Measurements from ENCODE around the gene RAPGEF1. TPM values are rescaled to one million over a fixed set of nuclear protein-coding genes. Genes with fewer than 3 reads are reported as not detected.
A peak's percentile ranks its signal among the peaks of the same experiment; 100 is the strongest.

Gene RAPGEF1
- total and polyA plus RNA-seq, 2 experiments from 2014 or later, result 26.2 to 29.7 TPM

DNA sequence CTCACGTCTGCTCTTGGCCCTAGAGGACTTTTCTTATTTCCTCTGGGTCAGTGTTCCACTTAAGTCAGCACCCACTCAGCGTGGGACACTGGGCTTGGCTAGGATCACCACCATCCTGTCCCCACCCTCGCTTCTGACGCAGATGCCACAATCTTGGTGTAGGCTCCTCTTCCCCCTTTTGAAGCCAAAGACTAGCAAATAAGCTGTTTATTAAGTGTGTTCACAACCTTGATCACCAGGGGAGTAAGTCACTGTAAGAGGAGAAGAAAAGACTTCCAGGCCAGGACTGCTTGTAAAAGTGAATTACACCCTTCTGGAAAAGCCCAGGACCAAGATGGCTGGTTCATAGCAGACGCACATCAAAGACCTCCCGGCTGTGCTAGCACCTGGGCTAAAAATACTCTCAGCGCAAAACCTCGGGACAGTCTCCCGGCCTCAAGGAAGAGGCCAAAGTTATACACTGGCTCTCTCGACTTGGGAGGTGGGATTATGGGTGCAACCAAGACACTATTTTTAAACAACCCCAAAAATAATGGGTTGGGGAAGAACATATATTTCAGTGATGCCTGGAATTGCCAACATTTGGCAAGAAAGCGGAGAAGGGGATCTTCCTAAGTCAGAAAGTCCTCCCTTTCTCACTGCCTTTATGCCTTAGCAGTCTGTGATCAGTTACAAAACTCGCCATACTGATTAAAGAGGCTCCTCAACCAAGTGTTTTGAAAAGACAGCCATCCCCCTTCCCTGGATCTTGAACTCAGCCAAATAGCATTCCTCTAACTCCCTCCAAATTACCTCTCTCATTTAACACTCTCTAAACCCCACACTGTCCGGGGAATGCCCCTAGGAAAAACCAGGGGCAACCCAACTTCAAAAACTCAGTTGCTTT is 69.4 kb downstream of the RAPGEF1 start:
- H3K27ac ChIP-seq, result peak overlapping the region; percentile 47
- H3K4me2 ChIP-seq, result no peak overlapping the region
- no peak overlapping the region for H3K4me3 ChIP-seq
- H3K9me2 ChIP-seq (replicated peaks; ENCODE audit: insufficient read depth), result no peaks in the 10 kb centered on the region
- H3K9me3 ChIP-seq (ENCODE audit: low read depth), result no peaks in the 10 kb centered on the region
- 64% methylated on average over 13 of the region's 13 CpGs for whole genome bisulfite sequencing (ENCODE audit: low lambda C conversion rate, missing lambda C conversion rate)
- H4K20me1 ChIP-seq (ENCODE audit: insufficient read depth, poor library complexity, severe bottlenecking), result peaks cover 15% of the 10 kb centered on the region
- H3K27me3 ChIP-seq, result no peaks in the 10 kb centered on the region
- H3K36me3 ChIP-seq (replicated peaks; ENCODE audit: insufficient read depth, low read depth), result no peaks in the 10 kb centered on the region
- no peak for DNase-seq (ENCODE audit: low spot score)
- TF ChIP-seq EZH2 (IDR thresholded peaks at IDR 0.05; ENCODE audit: borderline replicate concordance), result no peak
- TF ChIP-seq, protein P1, sequence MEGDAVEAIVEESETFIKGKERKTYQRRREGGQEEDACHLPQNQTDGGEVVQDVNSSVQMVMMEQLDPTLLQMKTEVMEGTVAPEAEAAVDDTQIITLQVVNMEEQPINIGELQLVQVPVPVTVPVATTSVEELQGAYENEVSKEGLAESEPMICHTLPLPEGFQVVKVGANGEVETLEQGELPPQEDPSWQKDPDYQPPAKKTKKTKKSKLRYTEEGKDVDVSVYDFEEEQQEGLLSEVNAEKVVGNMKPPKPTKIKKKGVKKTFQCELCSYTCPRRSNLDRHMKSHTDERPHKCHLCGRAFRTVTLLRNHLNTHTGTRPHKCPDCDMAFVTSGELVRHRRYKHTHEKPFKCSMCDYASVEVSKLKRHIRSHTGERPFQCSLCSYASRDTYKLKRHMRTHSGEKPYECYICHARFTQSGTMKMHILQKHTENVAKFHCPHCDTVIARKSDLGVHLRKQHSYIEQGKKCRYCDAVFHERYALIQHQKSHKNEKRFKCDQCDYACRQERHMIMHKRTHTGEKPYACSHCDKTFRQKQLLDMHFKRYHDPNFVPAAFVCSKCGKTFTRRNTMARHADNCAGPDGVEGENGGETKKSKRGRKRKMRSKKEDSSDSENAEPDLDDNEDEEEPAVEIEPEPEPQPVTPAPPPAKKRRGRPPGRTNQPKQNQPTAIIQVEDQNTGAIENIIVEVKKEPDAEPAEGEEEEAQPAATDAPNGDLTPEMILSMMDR (IDR thresholded peaks at IDR 0.05; ENCODE audit: poor library complexity), result no peak
- no peak for TF ChIP-seq EZH2phosphoT487 (IDR thresholded peaks at IDR 0.05; ENCODE audit: low read depth, severe bottlenecking, unreplicated experiment)
- H3K4me1 ChIP-seq (ENCODE audit: insufficient read depth), result peaks cover 30% of the 10 kb centered on the region
- H3K79me2 ChIP-seq, result peaks cover 96% of the 10 kb centered on the region
- no peak overlapping the region for H2AFZ ChIP-seq

DNA sequence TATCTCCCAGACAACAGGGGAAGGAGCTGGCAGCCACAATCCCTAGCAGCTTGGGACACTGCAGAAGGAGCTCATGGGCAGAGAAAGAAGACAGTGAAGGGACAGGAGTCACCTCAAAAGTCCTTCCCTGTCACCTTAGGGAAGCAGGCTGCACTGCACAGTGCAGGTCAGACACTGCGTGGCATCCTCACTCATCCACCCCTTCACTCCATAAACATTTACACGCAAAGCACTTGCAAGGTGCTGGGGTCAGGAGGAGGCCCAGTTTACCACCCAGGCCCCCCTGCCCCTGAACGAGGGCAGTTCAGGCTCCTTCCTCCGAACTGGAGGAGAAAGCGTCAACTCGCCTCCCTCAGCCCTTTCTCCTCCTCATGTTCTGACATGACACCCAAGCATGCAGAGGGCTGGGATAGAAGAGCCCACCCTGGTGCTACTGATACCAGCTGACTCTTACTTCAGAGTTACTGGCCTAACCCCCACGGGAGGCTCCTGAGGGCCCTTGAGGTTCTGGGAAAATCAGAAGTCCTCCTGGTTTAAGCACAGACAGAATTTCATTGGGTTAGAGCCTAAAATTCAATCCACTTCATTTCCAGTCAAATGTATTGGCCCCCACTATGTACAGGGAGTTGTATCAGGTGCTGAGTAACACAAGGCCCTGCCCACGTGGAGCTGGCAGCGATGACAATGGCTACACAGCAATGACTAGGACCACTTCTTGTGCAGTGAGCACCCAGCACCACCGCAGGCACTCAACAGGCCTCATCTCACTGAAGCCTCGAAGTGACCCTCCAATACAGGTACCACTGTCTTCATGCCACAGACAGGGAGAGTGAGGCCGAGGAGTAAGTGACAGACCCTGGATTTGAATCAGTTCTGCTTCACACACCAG is 70.4 kb downstream of the RAPGEF1 start:
- no peak overlapping the region for H3K4me2 ChIP-seq
- H3K27me3 ChIP-seq, result no peaks in the 10 kb centered on the region
- no peak overlapping the region for H3K4me3 ChIP-seq
- peaks cover 28% of the 10 kb centered on the region for H3K4me1 ChIP-seq (ENCODE audit: insufficient read depth)
- no peak for DNase-seq (ENCODE audit: low spot score)
- H3K27ac ChIP-seq, result peak overlapping the region; percentile 47
- TF ChIP-seq EZH2 (IDR thresholded peaks at IDR 0.05; ENCODE audit: borderline replicate concordance) (no peak), EZH2phosphoT487 (IDR thresholded peaks at IDR 0.05; ENCODE audit: low read depth, severe bottlenecking, unreplicated experiment) (no peak)
- 80% methylated on average over 12 of the region's 12 CpGs for WGBS (ENCODE audit: low lambda C conversion rate, missing lambda C conversion rate)
- H3K36me3 ChIP-seq (replicated peaks; ENCODE audit: insufficient read depth, low read depth), result no peaks in the 10 kb centered on the region
- no peak overlapping the region for H2AFZ ChIP-seq
- H3K9me2 ChIP-seq (replicated peaks; ENCODE audit: insufficient read depth), result no peaks in the 10 kb centered on the region
- peaks cover 92% of the 10 kb centered on the region for H3K79me2 ChIP-seq
- no peaks in the 10 kb centered on the region for H3K9me3 ChIP-seq (ENCODE audit: low read depth)
- H4K20me1 ChIP-seq (ENCODE audit: insufficient read depth, poor library complexity, severe bottlenecking), result peaks cover 15% of the 10 kb centered on the region

DNA sequence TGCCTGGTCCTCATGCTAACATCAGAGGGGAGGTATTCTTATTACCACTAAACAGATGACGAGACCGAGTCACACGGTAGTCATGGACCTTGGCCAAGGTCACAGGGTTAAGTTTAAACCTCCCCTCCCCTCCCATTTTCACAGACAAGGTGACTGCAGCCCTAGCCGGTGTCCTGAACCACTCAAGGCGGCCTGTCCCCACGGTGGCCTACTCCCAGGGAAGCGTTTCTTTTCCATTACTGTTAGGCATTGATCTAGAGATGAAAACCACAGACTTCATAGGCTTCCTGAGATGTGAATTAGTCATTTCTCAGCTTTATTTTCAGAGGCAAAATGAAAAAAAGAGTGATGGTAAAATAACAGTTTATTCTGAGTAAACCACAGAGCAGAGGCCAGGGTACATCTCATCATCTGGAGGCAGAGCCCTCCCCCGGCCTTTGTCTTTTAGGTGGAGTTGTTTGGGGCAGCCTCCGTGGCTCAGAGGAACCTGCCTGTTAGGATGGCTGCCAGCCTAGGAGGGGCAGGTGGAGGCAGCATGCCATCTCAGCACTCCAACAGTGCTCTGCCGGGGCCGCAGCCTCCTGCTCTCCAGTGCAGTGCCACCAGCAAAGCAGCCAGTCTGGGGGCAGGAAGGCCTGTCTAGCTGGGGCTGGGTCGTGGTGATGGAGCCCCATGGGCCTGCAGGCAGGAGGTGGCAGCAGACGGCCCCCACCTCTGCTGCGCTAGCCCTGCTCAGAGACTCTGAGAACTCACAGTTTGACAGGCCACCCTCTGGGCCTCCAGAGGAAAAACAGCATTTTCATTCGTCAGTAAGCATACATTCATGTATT is 71.2 kb downstream of the RAPGEF1 start:
- H3K9me3 ChIP-seq (ENCODE audit: low read depth), result no peaks in the 10 kb centered on the region
- H3K4me2 ChIP-seq, result no peak overlapping the region
- no peaks in the 10 kb centered on the region for H3K27me3 ChIP-seq
- no peaks in the 10 kb centered on the region for H3K36me3 ChIP-seq (replicated peaks; ENCODE audit: insufficient read depth, low read depth)
- H2AFZ ChIP-seq, result no peak overlapping the region
- no peak for TF ChIP-seq EZH2phosphoT487 (IDR thresholded peaks at IDR 0.05; ENCODE audit: low read depth, severe bottlenecking, unreplicated experiment)
- peak overlapping the region; percentile 38 for H3K27ac ChIP-seq
- peak; percentile 44 for DNase-seq (ENCODE audit: low spot score)
- peaks cover 92% of the 10 kb centered on the region for H3K79me2 ChIP-seq
- H3K4me3 ChIP-seq, result no peak overlapping the region
- peaks cover 15% of the 10 kb centered on the region for H4K20me1 ChIP-seq (ENCODE audit: insufficient read depth, poor library complexity, severe bottlenecking)
- peaks cover 28% of the 10 kb centered on the region for H3K4me1 ChIP-seq (ENCODE audit: insufficient read depth)
- H3K9me2 ChIP-seq (replicated peaks; ENCODE audit: insufficient read depth), result no peaks in the 10 kb centered on the region
- WGBS (ENCODE audit: low lambda C conversion rate, missing lambda C conversion rate), result 55% methylated on average over 15 of the region's 15 CpGs

DNA sequence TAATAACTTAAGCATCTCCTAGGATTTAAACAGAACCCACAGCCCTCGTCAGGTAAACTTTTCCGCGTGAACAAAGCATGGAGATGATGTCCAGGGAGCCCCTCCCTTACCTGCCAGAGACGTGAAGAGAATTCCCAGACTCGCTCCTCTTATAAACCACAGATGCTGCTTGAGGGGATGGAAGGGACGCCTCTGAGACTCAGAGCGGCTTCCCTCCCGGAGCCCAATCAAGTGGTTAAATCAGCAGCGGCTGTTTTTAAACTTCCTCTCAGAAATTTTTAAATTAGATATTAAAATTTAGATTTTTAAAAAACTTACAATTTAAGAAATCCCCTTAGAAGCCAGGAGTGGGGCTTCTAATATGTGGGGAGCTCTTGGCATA is 71.8 kb downstream of the RAPGEF1 start:
- H2AFZ ChIP-seq, result no peak overlapping the region
- peaks cover 28% of the 10 kb centered on the region for H3K4me1 ChIP-seq (ENCODE audit: insufficient read depth)
- 67% methylated on average over 9 of the region's 9 CpGs for WGBS (ENCODE audit: low lambda C conversion rate, missing lambda C conversion rate)
- peaks cover 15% of the 10 kb centered on the region for H4K20me1 ChIP-seq (ENCODE audit: insufficient read depth, poor library complexity, severe bottlenecking)
- no peaks in the 10 kb centered on the region for H3K9me3 ChIP-seq (ENCODE audit: low read depth)
- no peaks in the 10 kb centered on the region for H3K9me2 ChIP-seq (replicated peaks; ENCODE audit: insufficient read depth)
- no peak overlapping the region for H3K4me3 ChIP-seq
- no peaks in the 10 kb centered on the region for H3K27me3 ChIP-seq
- peak overlapping the region; percentile 38 for H3K27ac ChIP-seq
- TF ChIP-seq EZH2 (IDR thresholded peaks at IDR 0.05; ENCODE audit: borderline replicate concordance) (no peak), EZH2phosphoT487 (IDR thresholded peaks at IDR 0.05; ENCODE audit: low read depth, severe bottlenecking, unreplicated experiment) (no peak)
- H3K4me2 ChIP-seq, result no peak overlapping the region
- peaks cover 92% of the 10 kb centered on the region for H3K79me2 ChIP-seq
- no peaks in the 10 kb centered on the region for H3K36me3 ChIP-seq (replicated peaks; ENCODE audit: insufficient read depth, low read depth)
- DNase-seq (ENCODE audit: low spot score), result no peak

All from hepatocyte (in vitro differentiated cells).